Stimulated activated CD4-positive, alpha-beta T cell treated with anti-CD3 and anti-CD28 coated beads, TNF-alpha, amount 100 ng/mL, for 4 hours (primary cell): ENCODE results near the gene FRS2.
"Not testable (repeated sequence)": the region's sequence is repeated elsewhere in the genome, so short reads cannot be mapped to it uniquely, and the experiment has no call there.

Experiments
- DNase-seq, 3 experiments: peaks; one replicate each; pipeline ENCODE4 v3.0.0-alpha.2; 2020; ENCODE audit warnings: low read depth in 3 of 3

Gene FRS2

GRCh38 chr12:69579029-69579428 is 108.8 kb downstream of the FRS2 start:
- DNase-seq: no peak

GRCh38 chr12:69580074-69580473 is 109.9 kb downstream of the FRS2 start:
- DNase-seq: no peak

- DNase-seq: no peak
Measured at GRCh38 chr12:69583203-69583602, 113.0 kb downstream of the FRS2 start.

GRCh38 chr12:69585189-69586062 is 115.2 kb downstream of the FRS2 start, which contains the start of gene CCT2:
Gene CCT2 (plus strand): TSS chr12:69585459. CDS start chr12:69585522, 63 bp downstream.
- DNase-seq: peak; percentile 93 to 95 (median 95)

- no peak for DNase-seq
Measured at GRCh38 chr12:69588527-69588926, 118.3 kb downstream of the FRS2 start.

GRCh38 chr12:69589082-69589481 is 118.9 kb downstream of the FRS2 start:
- no peak for DNase-seq

- DNase-seq: no peak
Measured at GRCh38 chr12:69595689-69596088, 125.5 kb downstream of the FRS2 start.

GRCh38 chr12:69598174-69598753 is 128.1 kb downstream of the FRS2 start:
- no peak for DNase-seq

- no peak for DNase-seq
Measured at GRCh38 chr12:69600804-69601203, 130.6 kb downstream of the FRS2 start.

- DNase-seq: no peak
Measured at GRCh38 chr12:69601962-69602685, 131.9 kb downstream of the FRS2 start.

- no peak for DNase-seq
Measured at GRCh38 chr12:69602954-69603353, 132.8 kb downstream of the FRS2 start.

GRCh38 chr12:69603556-69603955 is 133.4 kb downstream of the FRS2 start:
- DNase-seq: not testable (repeated sequence)

- not testable (repeated sequence) for DNase-seq
Measured at GRCh38 chr12:69604275-69604674, 134.1 kb downstream of the FRS2 start.

GRCh38 chr12:69608114-69608513 is 137.9 kb downstream of the FRS2 start:
- DNase-seq: no peak

GRCh38 chr12:69610126-69610525 is 139.9 kb downstream of the FRS2 start:
- DNase-seq: no peak

- DNase-seq: no peak
Measured at GRCh38 chr12:69610729-69611128, 140.5 kb downstream of the FRS2 start, which contains the start of gene LRRC10. Gene LRRC10 (minus strand): TSS chr12:69610907. CDS start chr12:69610838, 69 bp downstream.

- DNase-seq: no peak
Measured at GRCh38 chr12:69613351-69613750, 143.2 kb downstream of the FRS2 start.

GRCh38 chr12:69616025-69616424 is 145.8 kb downstream of the FRS2 start:
- no peak for DNase-seq

- no peak for DNase-seq
Measured at GRCh38 chr12:69619050-69619449, 148.9 kb downstream of the FRS2 start.

- DNase-seq: no peak
Measured at GRCh38 chr12:69620077-69620476, 149.9 kb downstream of the FRS2 start.

GRCh38 chr12:69620921-69621320 is 150.7 kb downstream of the FRS2 start:
- DNase-seq: no peak

- DNase-seq: no peak
Measured at GRCh38 chr12:69621551-69621950, 151.4 kb downstream of the FRS2 start.
